T-cell (primary cell): Measurements from ENCODE around the gene COG3. TPM values are rescaled to one million over a fixed set of nuclear protein-coding genes. Genes with fewer than 3 reads are reported as not detected.

Source experiments
- ATAC-seq, 4 experiments: fragments of 200-7000 bp in 3 of 4; fragments of 150-1000 bp in 1 of 4; cut with Tn5 transposase; replicated peaks in 1 of 4; 1 replicate in 3 of 4; 2 replicates in 1 of 4; pipeline ENCODE4 v1.10.0; 2021; ENCODE audit warnings: moderate library complexity in 3 of 4, mild to moderate bottlenecking in 2 of 4, moderate number of reproducible peaks in 1 of 4
- CTCF ChIA-PET, 2 donors: fragments of 300-600 bp; sonication (Branson Sonifier 250); formaldehyde crosslinking; loops; one replicate each; lab custom pipeline; 2022; ENCODE audit warnings: antibody characterized with exemption in 2 of 2; lab: Charles Lee
- POLR2A ChIA-PET, 2 donors: fragments of 300-600 bp; sonication (Branson Sonifier 250); formaldehyde crosslinking; loops; one replicate each; lab custom pipeline; 2022; ENCODE audit warnings: antibody characterized with exemption in 2 of 2; lab: Charles Lee
- DNase-seq, 35 experiments: peaks; one replicate each; pipeline versions ENCODE4 v3.0.0 to v3.0.0-alpha.2; 2013 to 2023
- H3K27ac ChIP-seq: one replicate; pipeline ENCODE4 v1.5.1; 2013; ENCODE audit warnings: low read length
- H3K27me3 ChIP-seq, 2 experiments: replicated peaks in 1 of 2; 1 replicate in 1 of 2; 2 replicates in 1 of 2; pipeline versions ENCODE4 v1.6.1 to v1.7.0; 2013; ENCODE audit warnings: low read length in 1 of 2, mixed read lengths in 1 of 2; ENCODE audit not compliant: control insufficient read depth in 2 of 2, insufficient read depth in 2 of 2; ENCODE audit errors: extremely low read depth in 1 of 2
- H3K36me3 ChIP-seq, 2 donors: 1 replicate in 1 of 2; 2 replicates in 1 of 2; pipeline versions ENCODE4 v1.6.1 to v1.7.0; 2013; ENCODE audit warnings: low read length in 1 of 2; ENCODE audit not compliant: control insufficient read depth in 2 of 2, insufficient read depth in 1 of 2; ENCODE audit errors: extremely low read depth in 1 of 2
- H3K4me1 ChIP-seq, 2 experiments: 1 replicate in 1 of 2; 2 replicates in 1 of 2; pipeline versions ENCODE4 v1.6.1 to v1.7.0; 2013; ENCODE audit warnings: low read length in 2 of 2, mixed read lengths in 1 of 2; ENCODE audit not compliant: insufficient read depth in 2 of 2, control insufficient read depth in 1 of 2; ENCODE audit errors: extremely low read depth in 1 of 2
- H3K4me3 ChIP-seq, 2 donors: 1 replicate in 1 of 2; 2 replicates in 1 of 2; pipeline versions ENCODE4 v1.5.1 to v1.7.0; 2013; ENCODE audit warnings: mild to moderate bottlenecking in 2 of 2, low read length in 1 of 2, moderate library complexity in 1 of 2; ENCODE audit not compliant: control insufficient read depth in 1 of 2; ENCODE audit errors: extremely low read depth in 1 of 2
- H3K9me3 ChIP-seq: 2 replicates; pipeline ENCODE4 v1.7.0; 2013
- H3K27ac Mint-ChIP-seq, 2 donors: one replicate each; pipeline ENCODE4 v1.8.0; 2020 to 2021; ENCODE audit warnings: mild to moderate bottlenecking in 2 of 2, mixed read lengths in 2 of 2
- H3K27me3 Mint-ChIP-seq, 2 donors: one replicate each; pipeline ENCODE4 v1.8.0; 2021 to 2022; ENCODE audit warnings: mixed read lengths in 2 of 2
- H3K36me3 Mint-ChIP-seq: one replicate; pipeline ENCODE4 v1.8.0; 2021; ENCODE audit warnings: mixed read lengths
- H3K4me1 Mint-ChIP-seq, 3 donors: one replicate each; pipeline ENCODE4 v1.8.0; 2020 to 2022; ENCODE audit warnings: mixed read lengths in 3 of 3, mild to moderate bottlenecking in 1 of 3
- H3K4me3 Mint-ChIP-seq, 3 donors: one replicate each; pipeline ENCODE4 v1.8.0; 2020 to 2022; ENCODE audit warnings: mild to moderate bottlenecking in 3 of 3, mixed read lengths in 3 of 3, moderate library complexity in 3 of 3
- H3K9me3 Mint-ChIP-seq, 3 donors: one replicate each; pipeline ENCODE4 v1.8.0; 2020 to 2022; ENCODE audit warnings: mixed read lengths in 3 of 3
- WGBS: methylation state at CpG from one replicate; pipeline ENCODE4 v1.1.5; 2013; ENCODE audit warnings: missing lambda C conversion rate; ENCODE audit not compliant: insufficient coverage; 5-methylcytosine and 5-hydroxymethylcytosine counted together
- total RNA-seq, 35 experiments: library from RNA in 6 of 35; stranded (reverse) in 6 of 35; fragments of 120-200 nt in 1 of 35; gene quantifications; one replicate each; pipeline versions ENCODE4 v1.2.1 to v1.2.4 and lab custom pipeline; 2013 to 2026

Gene COG3
- total RNA-seq, 5 donors from 2014 or later (not counting 1 experiment from before 2014, with no cell fraction given) = 40.0 to 47.0 (median 42.3) TPM

DNA sequence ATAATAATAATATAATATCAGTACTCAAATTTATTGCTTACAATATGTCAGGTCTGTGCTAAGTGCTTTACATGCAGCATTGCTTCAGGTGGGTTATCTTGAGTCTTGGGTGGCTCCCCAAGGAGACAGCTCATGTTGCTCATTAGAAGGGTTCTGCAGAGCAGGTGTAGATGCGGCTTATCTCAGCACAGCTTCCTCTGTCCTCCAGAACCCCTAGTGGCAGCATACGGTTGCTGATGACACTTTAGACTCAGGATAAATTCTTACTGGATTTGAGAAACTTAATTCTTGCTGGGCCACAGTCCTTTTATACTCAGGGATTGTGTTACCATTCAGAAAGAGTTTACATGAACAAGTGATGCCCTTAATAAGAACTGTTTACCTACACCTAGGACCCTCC is 8.9 kb downstream of the COG3 start:
- Mint-ChIP-seq H3K27ac (no peak overlapping the region), H3K4me1 (peaks cover 58 to 63% (median 61%) of the 10 kb centered on the region in 3 donors), H3K36me3 (peaks cover 9% of the 10 kb centered on the region), H3K27me3 (no peaks in the 10 kb centered on the region), H3K9me3 (no peaks in the 10 kb centered on the region), H3K4me3 (no peak overlapping the region)
- CTCF ChIA-PET = interaction anchor here (0.5 to 1.6 kb wide), 5 partner anchors 8 to 427 kb away, joined by 3 to 5 read pairs (median 4); partner anchors contain the start of gene COG3 (in 1 of the 2)
- Histone ChIP-seq H3K4me1 (peaks cover 4 to 11% of the 10 kb centered on the region in 2 experiments), H3K36me3 (peaks cover 0 to 19% of the 10 kb centered on the region in 2 donors), H3K27ac (no peak overlapping the region), H3K4me3 (no peak overlapping the region), H3K9me3 (no peaks in the 10 kb centered on the region), H3K27me3 (no peaks in the 10 kb centered on the region)
- ATAC-seq (peak; percentile 61 to 85 (median 68)), DNase-seq (peak in 24 of 35 experiments; percentile 6 to 47 (median 15))
- 53% methylated on average over 2 of the region's 2 CpGs for WGBS
- POLR2A ChIA-PET = no interaction called here

DNA sequence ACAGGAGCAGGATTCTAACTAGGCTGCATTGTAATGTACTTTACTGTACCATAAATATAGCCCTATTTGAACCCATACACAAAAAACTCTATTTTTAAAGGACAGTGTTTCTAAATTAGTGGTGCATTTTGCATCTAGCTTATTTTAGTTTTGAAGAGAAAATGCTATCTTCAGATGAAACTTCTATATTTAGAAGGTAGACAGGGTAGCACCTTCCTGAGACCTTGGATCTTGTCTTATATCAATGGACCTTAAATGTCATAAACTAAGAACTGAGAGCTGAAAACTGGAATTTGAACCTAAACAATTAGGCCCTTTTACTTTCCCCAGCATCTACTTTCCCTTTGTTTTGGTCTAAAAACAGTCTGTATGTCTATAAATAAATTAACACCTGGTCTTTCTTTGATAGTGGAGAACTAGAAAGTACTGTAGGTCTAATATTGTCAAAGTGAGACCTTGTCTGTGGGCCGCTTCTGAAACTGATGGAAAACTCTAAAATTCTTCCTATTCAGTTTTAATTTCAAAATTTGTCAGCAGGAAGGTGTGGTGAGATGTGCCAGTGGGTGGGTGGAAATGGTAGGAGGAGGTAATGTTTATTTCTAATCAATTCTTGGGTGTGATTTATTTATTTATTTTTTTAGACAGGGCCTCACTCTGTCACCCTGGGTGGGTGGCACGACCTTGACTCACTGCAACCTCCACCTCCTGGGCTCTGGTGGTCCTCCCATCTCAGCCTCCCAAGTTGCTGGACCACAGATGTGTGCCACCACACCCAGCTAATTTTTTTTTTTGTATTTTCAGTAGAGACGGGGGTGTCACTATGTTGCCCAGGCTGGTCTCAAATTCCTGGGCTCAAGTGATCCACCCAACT is 10.1 kb downstream of the COG3 start:
- DNase-seq (no peak), ATAC-seq (no peak)
- peaks cover 18% of the 10 kb centered on the region for H3K36me3 Mint-ChIP-seq
- Histone ChIP-seq H3K27me3 (no peaks in the 10 kb centered on the region), H3K36me3 (peaks cover 0 to 25% of the 10 kb centered on the region in 2 donors), H3K9me3 (no peaks in the 10 kb centered on the region), H3K4me1 (peaks cover 0 to 11% of the 10 kb centered on the region in 2 experiments), H3K4me3 (no peak overlapping the region), H3K27ac (no peak overlapping the region)
- H3K9me3 Mint-ChIP-seq = no peaks in the 10 kb centered on the region
- no CpG with 5 or more reads among the region's 3 CpGs for WGBS
- ChIA-PET CTCF (interaction anchor here in 1 of 2 donors (1.6 kb wide), 1 partner anchor 428 kb away, joined by 4 read pairs; no protein-coding TSS in a partner anchor), POLR2A (interaction anchor here in 1 of 2 donors (0.5 kb wide), 1 partner anchor 56 kb away, joined by 5 read pairs; the partner anchor contains the start of gene SLC25A30)
- peak overlapping the region; percentile 52 to 72 for H3K27ac Mint-ChIP-seq
- peaks cover 53 to 62% (median 55%) of the 10 kb centered on the region in 3 donors for H3K4me1 Mint-ChIP-seq
- no peaks in the 10 kb centered on the region for H3K27me3 Mint-ChIP-seq
- no peak overlapping the region for H3K4me3 Mint-ChIP-seq

GRCh38 chr13:45479661-45480060 is 14.9 kb downstream of the COG3 start:
- no peak for DNase-seq
- H3K27ac ChIP-seq = no peak overlapping the region
- H3K36me3 ChIP-seq = peaks cover 4 to 46% of the 10 kb centered on the region in 2 donors
- CTCF ChIA-PET = no interaction called here
- Mint-ChIP-seq H3K9me3 (no peaks in the 10 kb centered on the region), H3K4me3 (no peak overlapping the region), H3K4me1 (peaks cover 19 to 22% (median 20%) of the 10 kb centered on the region in 3 donors), H3K36me3 (peaks cover 41% of the 10 kb centered on the region), H3K27me3 (no peaks in the 10 kb centered on the region), H3K27ac (no peak overlapping the region)
- ATAC-seq = no peak
- no CpG with 5 or more reads among the region's 2 CpGs for WGBS
- no peak overlapping the region for H3K4me3 ChIP-seq
- H3K9me3 ChIP-seq = no peaks in the 10 kb centered on the region
- H3K4me1 ChIP-seq = no peaks in the 10 kb centered on the region
- POLR2A ChIA-PET = no interaction called here
- no peaks in the 10 kb centered on the region for H3K27me3 ChIP-seq

DNA sequence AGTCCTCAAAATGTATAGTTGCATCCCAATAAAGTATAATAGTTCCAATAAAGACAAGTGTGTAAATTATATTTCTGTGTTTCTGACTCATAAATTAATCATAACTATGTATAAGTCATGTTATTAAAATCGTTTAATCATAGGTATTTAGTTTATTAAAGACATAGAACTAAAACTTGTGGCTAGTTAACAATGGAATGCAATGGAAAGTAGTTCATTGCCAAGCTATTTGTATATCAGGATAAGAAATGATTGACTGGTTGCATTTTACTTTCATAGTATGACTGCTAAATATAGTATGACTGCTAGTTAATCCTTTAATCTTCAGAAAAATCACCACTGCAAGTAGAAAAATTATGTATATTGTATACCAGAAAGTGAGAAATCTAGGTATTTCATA is 16.9 kb downstream of the COG3 start:
- Mint-ChIP-seq H3K4me3 (no peak overlapping the region), H3K9me3 (no peaks in the 10 kb centered on the region), H3K36me3 (peaks cover 46% of the 10 kb centered on the region), H3K4me1 (peaks cover 8 to 14% (median 9%) of the 10 kb centered on the region in 3 donors), H3K27me3 (no peaks in the 10 kb centered on the region), H3K27ac (no peak overlapping the region)
- peaks cover 4 to 47% of the 10 kb centered on the region in 2 donors for H3K36me3 ChIP-seq
- H3K27me3 ChIP-seq = no peaks in the 10 kb centered on the region
- DNase-seq (no peak), ATAC-seq (no peak)
- no peaks in the 10 kb centered on the region for H3K9me3 ChIP-seq
- ChIA-PET POLR2A (interaction anchor here in 1 of 2 donors (0.7 kb wide), 1 partner anchor 17 kb away, joined by 3 read pairs; the partner anchor contains the start of gene COG3), CTCF (interaction anchor here (0.6 to 0.8 kb wide), 2 partner anchors 14 to 117 kb away, joined by 3 read pairs; no protein-coding TSS in a partner anchor)
- H3K4me3 ChIP-seq = no peak overlapping the region
- H3K27ac ChIP-seq = no peak overlapping the region
- no peaks in the 10 kb centered on the region for H3K4me1 ChIP-seq
- WGBS = no CpG with 5 or more reads among the region's 1 CpG

GRCh38 chr13:45482571-45483173 is 17.9 kb downstream of the COG3 start:
- POLR2A ChIA-PET = interaction anchor here in 1 of 2 donors (0.5 kb wide), 1 partner anchor 32 kb away, joined by 3 read pairs; no protein-coding TSS in a partner anchor

DNA sequence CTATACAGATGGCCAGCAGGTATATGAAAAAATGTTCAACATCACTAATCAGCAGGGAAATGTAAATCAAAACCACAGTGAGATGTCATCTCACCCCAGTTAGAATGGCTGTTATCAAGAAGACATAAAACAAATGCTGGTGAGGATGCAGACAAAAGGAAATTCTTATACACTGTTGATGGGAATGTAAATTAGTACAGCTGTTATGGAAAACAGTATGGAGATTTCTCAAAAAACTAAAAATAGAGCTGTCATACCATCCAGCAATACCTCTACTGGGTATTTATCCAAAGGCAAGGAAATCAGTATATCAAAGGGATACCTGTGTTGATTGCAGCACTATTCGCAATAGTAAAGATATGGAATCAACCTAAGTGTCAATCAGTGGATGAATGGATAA is 22.9 kb downstream of the COG3 start:
- Mint-ChIP-seq H3K27ac (peak overlapping the region in 1 of 2 donors; percentile 46), H3K9me3 (no peaks in the 10 kb centered on the region), H3K27me3 (no peaks in the 10 kb centered on the region), H3K36me3 (peaks cover 46% of the 10 kb centered on the region), H3K4me3 (no peak overlapping the region), H3K4me1 (no peaks in the 10 kb centered on the region)
- no CpG with 5 or more reads among the region's 1 CpG for WGBS
- DNase-seq (no peak), ATAC-seq (no peak)
- no peaks in the 10 kb centered on the region for H3K9me3 ChIP-seq
- H3K27me3 ChIP-seq = no peaks in the 10 kb centered on the region
- no peak overlapping the region for H3K4me3 ChIP-seq
- no peaks in the 10 kb centered on the region for H3K4me1 ChIP-seq
- no peak overlapping the region for H3K27ac ChIP-seq
- peaks cover under 1 to 55% of the 10 kb centered on the region in 2 donors for H3K36me3 ChIP-seq
- ChIA-PET CTCF (interaction anchor here in 1 of 2 donors (0.6 kb wide), 1 partner anchor 336 kb away, joined by 4 read pairs; no protein-coding TSS in a partner anchor), POLR2A (no interaction called here)

More at GRCh38 chr13:45482571-45483173, 17.9 kb downstream of the COG3 start:
- H3K9me3 ChIP-seq = no peaks in the 10 kb centered on the region
- CTCF ChIA-PET = interaction anchor here (0.5 to 1.6 kb wide), 7 partner anchors 8 to 999 kb away, joined by 3 to 5 read pairs (median 4); no protein-coding TSS in a partner anchor
- peaks cover 54% of the 10 kb centered on the region for H3K36me3 Mint-ChIP-seq
- no peak overlapping the region for H3K4me3 Mint-ChIP-seq
- H3K27me3 Mint-ChIP-seq = no peaks in the 10 kb centered on the region
- peaks cover 8 to 14% (median 9%) of the 10 kb centered on the region in 3 donors for H3K4me1 Mint-ChIP-seq
- DNase-seq = no peak
- H3K27ac Mint-ChIP-seq = peak overlapping the region; percentile 47 to 56
- H3K4me3 ChIP-seq = no peak overlapping the region
- no peaks in the 10 kb centered on the region for H3K9me3 Mint-ChIP-seq
- no peak overlapping the region for H3K27ac ChIP-seq
- H3K27me3 ChIP-seq = no peaks in the 10 kb centered on the region
- no peak for ATAC-seq
- H3K4me1 ChIP-seq = no peaks in the 10 kb centered on the region
- H3K36me3 ChIP-seq = peaks cover 4 to 48% of the 10 kb centered on the region in 2 donors
- WGBS = no CpG with 5 or more reads among the region's 3 CpGs
